Measurements from ENCODE around the gene PACRG.
"Not testable (repeated sequence)": the region's sequence is repeated elsewhere in the genome, so short reads cannot be mapped to it uniquely, and the experiment has no call there.

PACRG gene

DNA sequence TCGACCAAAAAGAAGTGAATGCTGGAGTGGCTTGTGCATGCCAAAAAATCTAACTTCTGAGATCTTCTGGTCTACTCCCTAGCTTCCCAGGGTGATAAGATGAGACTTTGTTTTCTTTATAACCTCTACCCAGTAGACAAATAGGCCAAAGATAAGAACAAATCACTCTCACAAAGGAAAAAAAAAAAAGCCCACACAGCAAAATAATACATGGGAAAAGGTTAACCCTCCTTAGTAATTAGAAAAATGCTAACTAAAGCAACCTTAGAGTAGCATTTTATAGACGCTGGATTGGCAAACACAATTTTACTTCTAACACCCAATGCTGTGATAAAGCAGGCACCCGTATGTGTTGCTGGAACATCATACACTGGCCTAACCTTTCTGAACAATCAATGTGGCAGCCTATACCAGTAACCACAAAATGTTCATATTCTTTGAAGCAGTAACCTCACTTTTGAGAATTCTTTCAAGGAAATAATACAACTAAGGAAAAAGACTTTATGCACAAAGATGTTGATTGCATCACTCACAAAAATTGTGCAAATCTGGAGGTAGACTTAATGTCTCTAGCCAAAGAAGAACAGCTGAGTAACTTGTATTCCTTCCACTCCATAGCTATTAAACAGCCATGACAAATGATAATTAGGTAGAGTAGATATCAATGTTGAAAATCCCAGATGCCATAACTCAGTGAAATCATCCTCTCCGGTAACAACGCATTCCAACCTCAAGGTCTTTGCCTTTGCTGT is 570.5 kb downstream of the PACRG start:
- no peak for DNase-seq

DNA sequence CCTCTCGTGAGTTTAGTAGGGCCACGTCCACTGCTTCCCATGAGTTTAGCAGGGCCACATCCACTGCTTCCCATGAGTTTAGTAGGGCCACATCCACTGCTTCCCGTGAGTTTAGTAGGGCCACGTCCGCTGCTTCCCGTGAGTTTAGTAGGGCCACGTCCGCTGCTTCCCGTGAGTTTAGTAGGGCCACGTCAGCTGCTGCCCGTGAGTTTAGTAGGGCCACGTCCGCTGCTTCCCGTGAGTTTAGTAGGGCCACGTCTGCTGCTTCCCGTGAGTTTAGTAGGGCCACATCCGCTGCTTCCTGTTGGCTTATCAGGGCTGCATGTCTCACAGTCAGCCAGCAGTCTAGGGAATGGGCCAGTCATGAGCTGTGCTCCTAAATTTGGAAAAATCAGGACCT is 573.1 kb downstream of the PACRG start:
- DNase-seq: no peak

DNA sequence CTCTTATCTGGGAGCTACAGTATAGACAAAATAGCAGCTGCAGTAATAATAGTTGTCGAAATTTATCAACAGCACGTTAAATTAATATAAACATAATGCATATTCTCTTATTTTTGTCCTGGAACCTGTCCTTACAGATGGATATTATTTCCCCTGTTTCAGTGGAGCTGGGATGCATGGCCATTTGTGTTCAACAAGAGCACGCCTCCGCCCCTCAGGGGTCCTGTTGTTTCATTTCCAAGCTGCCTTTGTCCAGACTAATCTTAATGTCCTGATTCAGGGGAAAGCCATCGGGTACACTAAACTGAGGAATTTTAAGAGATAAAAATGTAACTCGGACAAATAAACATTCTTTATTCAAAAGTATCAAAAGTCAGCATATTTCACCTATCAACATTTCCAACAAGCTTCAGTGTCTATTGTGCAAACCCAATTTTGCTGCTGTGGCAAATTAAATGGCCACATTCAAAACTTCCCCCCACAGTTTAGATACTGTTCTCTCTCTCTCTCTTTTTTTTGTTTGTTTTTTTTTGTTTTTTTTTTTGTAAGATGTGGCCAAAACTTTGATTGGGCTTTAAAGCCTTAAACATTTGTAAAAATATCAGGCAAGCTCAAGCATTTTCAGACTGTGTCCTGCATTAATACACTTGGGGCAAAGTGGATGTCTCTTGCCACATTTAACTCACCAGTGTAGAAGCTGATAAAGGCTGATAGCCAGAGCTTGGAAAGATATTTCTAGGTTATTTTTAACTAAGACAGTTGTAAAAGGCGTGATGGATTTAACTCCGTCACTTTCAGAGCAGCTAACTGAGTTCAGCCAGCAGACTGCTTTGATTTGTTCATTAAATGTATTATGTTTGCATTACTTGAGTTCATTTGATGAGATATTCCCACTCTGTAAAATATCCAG is 574.2 kb downstream of the PACRG start:
- no peak for DNase-seq

GRCh38 chr6:163302747-163303146 is 575.0 kb downstream of the PACRG start:
- no peak for DNase-seq

GRCh38 chr6:163306000-163306399 is 578.2 kb downstream of the PACRG start:
- DNase-seq: no peak

DNA sequence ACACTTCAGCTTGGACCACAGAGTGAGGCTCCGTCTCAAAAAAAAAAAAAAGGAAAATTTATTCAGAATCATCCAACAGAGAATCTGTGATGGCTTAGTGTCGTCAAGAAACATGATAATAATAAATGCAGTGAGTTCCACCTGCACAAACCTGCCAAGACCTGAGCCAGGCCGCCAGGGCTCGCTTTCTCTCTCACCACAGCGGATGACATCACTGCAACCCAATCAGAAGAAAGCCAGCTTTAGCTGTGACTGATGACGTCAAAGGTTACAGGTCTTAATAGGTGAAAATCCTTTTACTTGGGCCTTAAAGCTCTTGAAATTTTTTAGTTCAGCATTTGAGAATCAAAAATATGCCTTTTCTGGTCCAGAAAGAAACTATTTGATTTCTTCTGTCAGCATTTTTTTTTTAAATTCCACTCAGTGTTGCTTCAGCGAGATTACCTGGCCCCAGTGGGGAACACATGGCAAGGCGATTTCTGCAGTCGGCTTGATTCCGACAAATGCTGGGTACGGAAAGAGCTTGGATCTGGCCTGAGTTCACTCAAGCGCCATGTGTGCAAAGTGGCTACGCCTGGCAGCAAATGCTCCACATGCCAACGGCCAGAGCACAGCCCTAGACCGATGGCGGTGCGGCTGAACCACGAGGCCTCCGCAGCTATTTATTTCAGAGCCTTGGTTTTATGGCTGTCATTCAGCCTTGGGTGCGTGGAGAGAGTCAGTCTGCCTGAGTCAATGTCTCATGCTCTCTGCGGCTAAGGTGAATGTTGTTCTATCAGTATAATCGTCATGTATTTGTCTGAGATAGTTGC is 581.1 kb downstream of the PACRG start:
- no peak for DNase-seq

DNA sequence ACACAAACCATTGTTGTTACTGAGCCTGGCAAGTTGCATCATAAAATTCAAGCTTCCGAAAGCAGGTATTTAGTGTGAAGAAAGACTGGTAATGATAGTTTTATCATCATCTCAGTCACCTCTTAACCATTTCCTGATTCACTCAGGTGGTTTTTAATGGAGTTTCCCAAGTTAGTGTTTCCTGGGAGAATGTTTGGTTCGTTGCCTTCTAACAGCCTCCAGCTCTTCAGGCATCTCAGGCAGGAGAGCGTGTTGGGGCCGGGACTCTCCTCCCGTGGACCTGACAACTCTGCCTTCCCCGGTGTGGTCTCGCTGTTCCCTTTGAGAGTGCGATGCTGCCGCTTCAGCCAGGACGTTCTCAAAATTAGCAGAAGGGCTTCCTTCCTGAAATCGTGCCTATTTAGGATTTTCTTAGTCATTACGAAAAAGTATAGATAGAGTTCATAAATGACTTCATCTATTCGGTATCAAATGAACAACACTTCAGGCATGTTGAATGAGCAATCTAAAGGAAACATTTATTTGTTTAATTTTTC is 581.8 kb downstream of the PACRG start:
- DNase-seq: no peak

DNA sequence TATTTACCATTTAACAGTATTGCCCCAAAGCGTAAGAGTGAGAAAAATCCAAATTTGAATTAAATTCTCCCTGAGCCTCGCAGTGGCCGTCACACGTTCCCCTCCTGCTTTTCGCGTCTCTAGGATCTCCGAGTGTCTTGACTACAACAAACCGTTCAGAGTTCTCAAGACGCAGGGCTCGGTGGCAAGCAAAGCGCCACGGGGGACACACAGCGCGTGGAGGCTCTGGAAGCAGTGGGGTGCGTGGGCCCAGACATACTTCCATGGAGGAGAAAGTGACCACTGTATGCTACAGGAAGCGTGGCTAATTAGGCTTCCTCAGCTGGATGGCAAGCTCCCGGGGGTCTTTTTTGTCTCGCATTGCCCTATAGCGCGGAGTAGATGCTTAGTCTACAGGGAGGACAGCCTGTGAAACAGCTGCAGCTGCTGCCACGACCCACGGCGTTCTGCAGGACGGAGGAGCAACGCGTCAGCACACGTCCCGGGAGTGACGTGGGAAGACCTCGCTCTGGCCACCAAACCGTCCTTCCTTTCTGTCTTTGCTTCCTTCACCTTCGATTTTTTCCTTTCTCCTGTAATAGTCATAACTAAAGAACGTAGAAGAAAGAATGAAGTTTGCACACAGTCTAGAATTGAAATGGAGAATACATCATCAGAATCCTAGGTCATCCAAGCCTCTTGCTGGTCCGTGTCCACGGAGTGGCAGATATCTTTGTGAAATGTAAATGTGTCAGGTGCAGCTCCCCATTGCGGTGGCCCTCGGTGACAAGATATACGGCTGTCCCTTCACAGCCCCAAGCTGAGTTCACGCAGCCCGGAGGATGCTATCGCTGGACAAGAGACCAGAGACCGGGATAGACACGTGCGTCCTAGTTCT is 582.6 kb downstream of the PACRG start:
- DNase-seq: no peak

DNA sequence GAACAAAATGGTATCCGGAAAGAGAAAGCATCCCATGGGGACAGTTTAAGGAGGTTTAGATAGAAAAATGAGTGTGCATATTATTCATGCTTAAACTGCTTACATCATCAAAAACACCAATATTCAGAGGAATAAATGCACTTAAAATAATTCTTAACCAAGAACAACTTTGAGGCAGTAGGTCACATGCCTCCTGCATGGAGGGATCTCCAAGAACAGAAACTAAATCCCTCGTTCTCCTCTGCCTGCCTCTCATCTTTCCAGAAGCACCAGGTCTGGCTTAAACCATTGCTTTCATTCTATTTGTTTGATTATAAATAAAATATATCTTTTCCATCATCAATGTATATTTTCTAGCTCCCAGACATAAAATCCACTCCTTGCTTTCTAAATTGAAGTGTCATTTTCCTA is 583.2 kb downstream of the PACRG start:
- DNase-seq: no peak

DNA sequence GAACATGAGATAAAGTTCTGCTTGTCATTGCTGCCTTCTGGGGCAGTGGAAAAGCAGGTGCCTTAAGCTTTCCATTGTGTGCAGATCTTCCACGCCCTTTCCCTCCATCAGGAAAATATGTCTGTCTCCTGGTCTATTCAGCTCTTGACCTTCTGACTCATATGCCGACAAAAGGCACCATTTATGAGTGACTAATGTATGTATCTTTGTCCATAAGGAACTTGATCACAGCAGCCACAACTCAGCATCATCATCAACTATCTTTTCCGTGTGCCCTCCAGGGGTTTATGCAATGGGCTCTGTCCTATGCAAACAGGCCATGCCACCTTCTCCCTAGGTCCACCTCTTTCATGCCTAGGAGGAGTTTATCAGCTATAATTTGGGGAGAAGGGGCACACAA is 584.1 kb downstream of the PACRG start:
- no peak for DNase-seq

GRCh38 chr6:163313566-163313965 is 585.8 kb downstream of the PACRG start:
- no peak for DNase-seq

GRCh38 chr6:163313981-163314380 is 586.2 kb downstream of the PACRG start:
- DNase-seq: no peak

DNA sequence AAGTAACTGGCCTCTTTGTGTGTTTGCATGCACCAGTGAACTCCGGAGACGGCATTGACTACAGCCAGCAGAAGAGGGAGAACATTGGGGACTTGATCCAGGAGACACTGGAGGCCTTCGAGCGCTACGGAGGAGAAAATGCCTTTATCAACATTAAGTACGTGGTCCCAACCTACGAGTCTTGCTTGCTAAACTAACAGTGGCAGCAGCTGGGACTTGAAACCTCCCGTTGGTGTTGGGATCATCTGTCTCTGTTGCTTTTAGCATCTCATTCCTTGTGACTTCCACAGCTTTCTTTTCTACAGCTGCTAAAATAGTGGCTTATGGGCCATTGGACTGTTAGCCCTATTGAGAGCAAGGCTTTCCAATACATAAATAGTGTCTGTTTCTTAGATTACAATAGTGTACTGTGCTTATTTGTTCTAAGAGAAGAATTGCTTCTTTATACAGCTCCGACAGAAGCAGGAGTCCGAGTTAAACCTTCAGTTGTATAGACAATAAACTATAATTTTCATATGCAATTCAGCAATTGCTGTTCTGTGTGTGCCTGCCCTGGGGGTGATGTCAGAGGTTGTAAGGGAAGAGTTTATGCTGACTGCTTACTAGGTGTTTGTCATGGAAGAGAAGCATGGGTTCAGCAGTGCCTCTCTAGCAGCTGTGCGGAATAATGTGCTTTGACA is 587.2 kb downstream of the PACRG start:
- DNase-seq: no peak

DNA sequence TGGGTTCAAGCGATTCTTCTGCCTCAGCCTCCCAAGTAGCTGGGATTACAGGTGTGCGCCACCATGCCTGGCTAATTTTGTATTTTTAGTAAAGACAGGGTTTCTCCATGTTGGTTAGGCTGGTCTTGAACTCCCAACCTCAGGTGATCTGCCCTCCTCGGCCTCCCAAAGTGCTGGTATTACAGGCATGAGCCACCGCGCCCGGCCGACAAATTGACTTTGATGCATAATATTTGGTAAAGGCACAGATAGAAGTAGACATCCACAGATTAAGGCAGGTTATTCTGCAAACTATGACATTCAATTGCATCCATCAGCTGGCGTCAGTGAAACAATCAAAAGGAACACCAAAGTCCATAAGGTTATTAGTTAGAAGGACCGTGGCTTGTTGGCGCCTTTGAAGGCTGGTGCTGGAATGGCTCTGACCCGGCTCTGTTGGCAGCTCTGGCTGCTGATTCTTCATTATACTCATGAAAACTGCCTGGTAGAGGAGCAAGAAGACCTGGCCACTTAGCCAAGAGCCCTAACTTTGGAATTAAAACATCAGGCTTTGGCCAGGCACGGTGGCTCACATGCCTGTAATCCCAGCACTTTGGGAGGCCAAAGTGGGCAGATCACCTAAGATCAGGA is 589.2 kb downstream of the PACRG start:
- DNase-seq: not testable (repeated sequence)

- no peak for DNase-seq
Measured at GRCh38 chr6:163318071-163318786, 590.5 kb downstream of the PACRG start.

DNA sequence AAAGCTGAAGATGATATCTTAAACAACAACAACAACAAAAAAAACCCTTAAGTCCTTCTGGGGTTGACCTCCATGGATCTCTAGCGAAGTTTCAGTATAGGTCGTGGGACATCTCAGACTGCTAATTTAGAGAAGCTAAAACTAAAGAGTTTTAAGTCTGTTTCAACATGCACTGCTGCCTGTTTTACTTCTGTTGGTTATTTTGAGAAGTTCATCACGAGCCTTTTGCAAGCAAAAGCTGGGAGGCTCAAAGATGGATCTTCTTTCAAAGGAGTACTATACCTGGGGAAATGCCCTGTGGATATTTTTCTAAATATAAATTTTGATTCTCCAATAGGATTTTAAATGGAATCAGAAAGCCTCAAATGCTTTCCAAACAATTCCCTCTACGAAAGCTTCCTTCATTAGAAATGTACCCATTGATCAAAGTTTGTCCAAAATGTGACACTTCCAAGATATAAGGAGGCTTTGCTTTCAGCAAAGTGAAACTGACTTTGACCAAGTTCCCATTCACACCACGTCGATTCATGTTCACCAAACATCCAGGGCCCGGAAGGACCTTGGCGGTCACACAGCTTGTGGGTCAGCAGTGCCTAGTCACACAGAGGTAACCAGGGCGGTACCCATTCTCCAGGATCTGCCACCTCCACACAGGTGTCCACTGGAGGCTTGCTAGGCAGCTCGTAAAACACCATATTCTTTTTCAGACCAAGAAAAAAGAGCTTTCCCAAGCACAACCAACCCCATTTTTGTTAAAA is 592.0 kb downstream of the PACRG start:
- DNase-seq: no peak

DNA sequence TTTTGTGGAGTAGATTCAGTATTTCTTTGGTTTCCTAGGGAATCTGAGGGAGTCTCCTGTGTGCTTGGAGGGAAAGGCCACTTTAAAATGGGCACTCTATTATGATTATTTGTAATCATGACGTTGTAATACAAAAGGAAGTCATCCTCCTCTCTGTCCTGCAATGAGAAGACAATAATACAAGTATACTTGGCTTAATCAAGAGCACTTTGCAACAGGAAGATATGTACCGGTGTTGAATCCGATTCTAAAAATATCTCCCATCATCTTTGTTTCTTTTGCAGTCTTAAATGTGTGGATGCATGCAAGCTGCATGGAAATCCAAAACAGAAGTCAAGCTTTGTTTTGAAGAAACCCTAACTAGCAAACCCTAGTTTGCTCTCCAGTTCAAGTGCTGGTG is 592.6 kb downstream of the PACRG start:
- DNase-seq: no peak

- no peak for DNase-seq
Measured at GRCh38 chr6:163320804-163321203, 593.0 kb downstream of the PACRG start.

DNA sequence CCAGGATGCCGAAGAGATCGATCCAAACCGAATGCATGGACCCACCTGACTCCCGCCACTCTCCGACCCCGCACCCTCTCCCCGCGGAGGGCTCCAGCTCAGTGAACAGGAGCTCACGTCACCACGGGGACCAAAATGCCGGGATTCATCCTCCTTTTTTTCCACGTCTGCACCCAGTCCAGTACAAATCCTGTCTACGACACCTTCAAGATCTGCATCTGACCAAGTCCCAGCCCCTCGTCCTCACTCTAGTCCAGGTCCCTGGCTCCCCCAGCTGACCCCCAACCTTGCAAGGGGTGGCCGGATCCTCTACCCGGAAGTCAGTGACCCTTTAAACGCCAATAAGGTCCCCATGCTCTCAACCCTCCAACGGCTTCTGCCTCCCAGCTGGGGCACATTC is 593.9 kb downstream of the PACRG start:
- no peak for DNase-seq

All from NCI-H446 (cell line).